BLaER1 (cell line): ENCODE results near the gene CDH4.

ENCODE experiments used
- H3K27ac ChIP-seq: shearing (Covaris generic); formaldehyde crosslinking; 2 replicates; pipeline ENCODE4 v1.8.1; 2022
- H3K27me3 ChIP-seq: shearing (Covaris generic); formaldehyde crosslinking; 2 replicates; pipeline ENCODE4 v1.8.1; 2022
- H3K36me3 ChIP-seq: shearing (Covaris generic); formaldehyde crosslinking; 2 replicates; pipeline ENCODE4 v1.8.1; 2022
- H3K4me1 ChIP-seq: shearing (Covaris generic); formaldehyde crosslinking; 2 replicates; pipeline ENCODE4 v1.8.1; 2022
- H3K4me2 ChIP-seq: shearing (Covaris generic); formaldehyde crosslinking; 2 replicates; pipeline ENCODE4 v1.8.1; 2022
- H3K4me3 ChIP-seq: shearing (Covaris generic); formaldehyde crosslinking; 2 replicates; pipeline ENCODE4 v1.8.1; 2022
- H3K9ac ChIP-seq: shearing (Covaris generic); formaldehyde crosslinking; 2 replicates; pipeline ENCODE4 v1.8.1; 2022
- H3K9me3 ChIP-seq: shearing (Covaris generic); formaldehyde crosslinking; 2 replicates; pipeline ENCODE4 v1.8.1; 2022
- H4K20me1 ChIP-seq: shearing (Covaris generic); formaldehyde crosslinking; 2 replicates; pipeline ENCODE4 v1.8.1; 2022
- Cebpa-rat ChIP-seq: shearing (Covaris generic); IDR thresholded peaks from 2 replicates; pipeline ENCODE4 v1.8.1; 2022

CDH4 gene

DNA sequence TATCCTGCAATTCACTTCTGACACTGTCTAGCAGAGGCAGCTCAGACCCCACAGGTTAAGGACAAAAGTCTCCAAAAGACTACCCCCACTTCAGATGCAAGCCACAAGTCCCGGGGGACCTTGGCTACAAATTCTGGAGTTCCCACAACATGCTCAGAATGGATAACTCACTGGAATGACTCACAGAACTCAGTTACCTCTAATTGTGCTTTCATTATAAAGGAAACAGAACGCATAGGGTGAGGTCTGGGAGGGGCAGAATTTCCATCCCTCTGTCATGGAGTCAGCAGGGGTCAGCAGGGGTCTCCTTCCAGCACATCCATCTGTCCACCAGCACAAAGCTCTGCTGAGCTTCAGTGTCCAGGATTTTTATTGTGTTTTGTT is 184.2 kb downstream of the CDH4 start:
- Histone ChIP-seq H3K27me3 (no peaks in the 10 kb centered on the region), H3K4me1 (peaks cover 21% of the 10 kb centered on the region), H3K36me3 (no peaks in the 10 kb centered on the region), H3K27ac (no peak overlapping the region), H4K20me1 (no peaks in the 10 kb centered on the region), H3K4me2 (no peak overlapping the region), H3K9me3 (no peaks in the 10 kb centered on the region), H3K9ac (no peak overlapping the region), H3K4me3 (no peak overlapping the region)
- TF ChIP-seq Cebpa-rat = no peak

DNA sequence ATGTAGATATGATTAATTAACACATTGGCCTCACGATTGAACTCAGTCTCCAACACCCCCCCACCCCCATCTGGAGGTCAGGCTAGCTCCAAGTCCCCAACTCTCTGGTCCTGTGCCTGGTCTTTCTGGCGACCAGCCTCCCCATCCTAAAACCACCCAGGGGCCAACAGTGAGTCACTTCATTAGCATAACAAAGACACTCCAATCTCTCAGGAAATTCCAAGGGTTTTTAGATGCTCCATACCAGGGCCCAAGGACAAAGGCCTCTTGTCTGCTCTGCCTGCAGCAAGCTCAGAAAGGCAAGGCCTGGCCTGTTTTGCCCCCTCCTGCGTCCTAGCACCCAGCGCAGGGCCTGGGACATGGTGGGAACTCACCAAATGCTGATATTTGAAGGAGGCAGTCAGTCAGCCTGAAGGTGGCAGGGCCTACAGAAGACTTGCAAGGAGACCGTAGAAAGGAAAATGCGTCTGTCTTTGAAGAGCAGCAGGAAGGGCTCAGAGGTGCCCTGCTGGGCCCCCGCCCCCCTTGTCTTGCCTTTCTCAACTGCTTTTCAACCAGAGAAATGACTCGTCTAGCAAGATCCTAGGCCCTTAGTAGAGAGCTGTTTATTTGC is 184.7 kb downstream of the CDH4 start:
- Histone ChIP-seq H3K27me3 (no peaks in the 10 kb centered on the region), H3K4me1 (peaks cover 21% of the 10 kb centered on the region), H3K9ac (no peak overlapping the region)

DNA sequence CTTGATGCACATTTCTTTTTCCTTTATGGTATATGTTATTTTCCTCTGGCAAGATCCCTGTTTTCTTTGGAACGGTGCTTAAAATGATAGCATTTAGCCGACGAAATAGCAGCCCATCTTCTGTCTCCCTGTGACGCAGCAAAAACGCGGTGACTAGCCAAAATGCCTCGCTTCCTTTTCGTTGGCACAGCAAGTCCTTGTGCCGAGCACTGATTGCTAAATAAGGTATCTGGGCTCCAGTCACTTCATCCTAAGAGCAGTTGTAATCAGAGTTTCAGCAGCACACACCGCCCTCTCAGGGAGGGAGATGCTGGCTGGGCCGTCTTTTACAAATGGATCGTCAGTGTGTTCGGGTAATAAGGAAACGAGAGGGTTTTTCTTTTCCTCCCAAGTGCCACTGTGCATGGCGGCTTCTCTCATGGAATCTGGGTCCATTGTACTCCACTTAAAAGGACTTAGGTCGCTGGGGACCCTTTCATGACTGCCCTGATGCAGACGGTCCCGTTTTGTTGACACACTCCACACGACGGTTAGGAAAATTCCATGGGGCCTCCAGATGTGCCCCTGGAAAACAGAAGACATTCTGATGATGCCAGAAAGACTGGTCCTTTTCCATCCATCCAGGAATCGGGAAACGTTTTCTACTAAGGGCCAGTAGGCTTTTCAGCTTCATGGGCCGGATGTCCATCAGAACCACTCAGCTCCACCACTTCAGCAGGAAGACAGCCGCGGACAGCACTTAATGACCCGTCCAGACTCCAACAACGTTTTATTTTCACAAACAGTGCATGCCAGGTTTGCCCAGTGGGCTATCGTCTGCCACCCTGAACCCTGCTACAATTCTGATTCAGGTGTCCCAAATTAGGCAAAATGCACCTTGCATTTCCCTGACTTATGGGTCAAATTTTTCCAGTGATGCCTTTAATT is 185.5 kb downstream of the CDH4 start:
- H3K4me3 ChIP-seq = no peak overlapping the region
- H3K9ac ChIP-seq = no peak overlapping the region
- H3K4me1 ChIP-seq = peaks cover 21% of the 10 kb centered on the region
- no peaks in the 10 kb centered on the region for H3K36me3 ChIP-seq
- no peaks in the 10 kb centered on the region for H3K9me3 ChIP-seq
- no peak overlapping the region for H3K4me2 ChIP-seq
- H3K27me3 ChIP-seq = no peaks in the 10 kb centered on the region
- H4K20me1 ChIP-seq = no peaks in the 10 kb centered on the region
- TF ChIP-seq Cebpa-rat = no peak
- no peak overlapping the region for H3K27ac ChIP-seq

More for the DNA sequence above, 184.7 kb downstream of the CDH4 start:
- no peaks in the 10 kb centered on the region for H3K9me3 ChIP-seq
- no peak overlapping the region for H3K4me2 ChIP-seq
- no peaks in the 10 kb centered on the region for H4K20me1 ChIP-seq
- no peak overlapping the region for H3K4me3 ChIP-seq
- TF ChIP-seq Cebpa-rat = no peak
- H3K36me3 ChIP-seq = no peaks in the 10 kb centered on the region
- no peak overlapping the region for H3K27ac ChIP-seq

DNA sequence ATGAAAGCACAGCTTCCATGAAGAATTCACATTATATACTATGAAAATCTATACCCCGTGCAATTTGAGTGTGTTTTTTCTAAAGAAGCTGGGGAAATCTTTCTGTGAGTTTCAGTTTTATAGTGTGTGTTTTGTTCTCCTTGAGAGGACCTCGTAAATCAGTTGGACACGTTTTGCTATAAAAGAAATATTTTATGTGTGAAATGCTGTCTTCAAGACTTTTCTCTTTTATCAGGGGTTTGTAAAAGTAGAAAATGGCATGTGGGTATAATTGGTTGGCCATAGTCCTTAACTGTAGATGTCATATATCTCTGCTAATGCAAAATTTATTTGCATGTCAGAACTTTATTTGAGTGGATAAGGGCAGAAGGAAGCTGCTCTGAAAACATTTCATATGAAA is 186.2 kb downstream of the CDH4 start:
- Histone ChIP-seq H3K4me2 (no peak overlapping the region), H3K4me3 (no peak overlapping the region), H3K36me3 (no peaks in the 10 kb centered on the region), H3K27ac (no peak overlapping the region), H3K4me1 (peaks cover 21% of the 10 kb centered on the region), H3K9me3 (no peaks in the 10 kb centered on the region), H3K9ac (no peak overlapping the region), H3K27me3 (no peaks in the 10 kb centered on the region), H4K20me1 (no peaks in the 10 kb centered on the region)
- TF ChIP-seq Cebpa-rat = no peak

DNA sequence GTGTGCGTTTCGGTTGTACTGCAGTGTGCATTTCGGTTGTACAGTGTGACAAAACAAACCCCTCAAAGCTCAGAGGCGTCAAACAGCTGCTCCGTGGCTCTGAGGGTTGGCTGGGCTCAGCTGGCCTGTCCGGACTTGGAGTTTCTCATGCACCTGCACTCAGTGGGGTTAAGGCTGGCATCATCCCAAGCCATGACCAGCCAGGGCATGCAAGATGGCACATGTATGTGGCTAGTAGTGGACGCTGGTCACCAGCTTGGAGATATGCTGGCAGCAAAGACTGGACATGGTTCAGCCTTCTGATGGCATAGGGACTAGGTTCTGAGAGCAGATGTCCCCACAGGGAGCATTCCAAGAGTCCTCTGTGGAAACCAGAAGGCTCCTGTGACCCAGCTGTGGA is 187.2 kb downstream of the CDH4 start:
- no peak for TF ChIP-seq Cebpa-rat
- no peak overlapping the region for H3K4me3 ChIP-seq
- no peak overlapping the region for H3K27ac ChIP-seq
- H3K36me3 ChIP-seq = no peaks in the 10 kb centered on the region
- no peak overlapping the region for H3K4me2 ChIP-seq
- no peaks in the 10 kb centered on the region for H3K27me3 ChIP-seq
- H3K4me1 ChIP-seq = peaks cover 20% of the 10 kb centered on the region
- H4K20me1 ChIP-seq = no peaks in the 10 kb centered on the region
- H3K9ac ChIP-seq = no peak overlapping the region
- H3K9me3 ChIP-seq = no peaks in the 10 kb centered on the region

DNA sequence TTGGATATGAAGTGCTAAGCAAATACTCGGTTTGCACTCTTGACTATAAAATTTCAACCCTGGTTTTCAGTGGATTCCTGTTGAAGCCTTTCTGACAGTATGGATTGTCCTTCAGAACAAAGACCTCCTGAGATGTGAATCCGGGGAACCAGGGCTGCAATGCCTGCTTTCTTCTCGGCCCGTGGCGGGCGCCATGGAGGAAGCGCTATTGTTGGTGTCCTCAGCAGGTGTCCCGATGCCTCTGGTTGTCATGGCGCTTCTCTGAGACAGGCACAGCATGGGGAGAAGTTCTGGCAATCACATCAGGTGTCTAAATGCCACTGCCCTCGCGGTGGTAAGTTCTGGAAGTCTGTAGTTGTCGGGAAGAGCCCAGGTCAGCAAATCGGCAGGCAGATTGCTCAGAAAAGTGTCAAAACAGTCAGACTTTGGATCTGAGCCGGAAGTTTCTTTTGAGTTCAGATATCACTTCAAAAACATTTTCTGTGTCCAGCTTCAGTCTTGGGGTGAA is 188.5 kb downstream of the CDH4 start:
- H3K36me3 ChIP-seq = no peaks in the 10 kb centered on the region
- no peak for TF ChIP-seq Cebpa-rat
- H3K27ac ChIP-seq = no peak overlapping the region
- H3K4me3 ChIP-seq = no peak overlapping the region
- peaks cover 7% of the 10 kb centered on the region for H3K4me1 ChIP-seq
- H3K9me3 ChIP-seq = no peaks in the 10 kb centered on the region
- no peak overlapping the region for H3K4me2 ChIP-seq
- H3K9ac ChIP-seq = no peak overlapping the region
- no peaks in the 10 kb centered on the region for H4K20me1 ChIP-seq
- no peaks in the 10 kb centered on the region for H3K27me3 ChIP-seq

DNA sequence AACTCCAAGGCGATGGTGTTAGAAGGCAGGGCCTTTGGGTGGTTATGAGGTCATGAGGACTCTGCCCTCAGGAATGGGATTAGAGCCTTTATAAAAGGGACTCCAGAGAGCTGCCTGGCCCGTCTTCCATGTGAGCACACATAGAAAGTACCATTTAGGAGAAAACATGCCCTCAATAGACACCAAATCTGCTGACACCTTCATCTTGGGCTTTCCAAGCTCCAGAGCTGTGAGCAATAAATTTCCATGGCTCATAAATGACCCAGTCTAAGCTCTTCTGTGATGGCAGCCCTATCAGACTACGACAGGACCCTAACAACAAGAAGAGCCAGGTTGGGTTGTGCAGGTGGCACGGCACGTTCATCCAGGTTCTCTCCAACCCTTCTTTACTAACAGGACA is 189.5 kb downstream of the CDH4 start:
- H3K27ac ChIP-seq = no peak overlapping the region
- TF ChIP-seq Cebpa-rat = no peak
- H3K36me3 ChIP-seq = no peaks in the 10 kb centered on the region
- H3K27me3 ChIP-seq = no peaks in the 10 kb centered on the region
- no peak overlapping the region for H3K4me2 ChIP-seq
- H3K4me1 ChIP-seq = no peaks in the 10 kb centered on the region; the same call in 1 of the 2 replicates
- H3K9ac ChIP-seq = no peak overlapping the region
- no peak overlapping the region for H3K4me3 ChIP-seq
- no peaks in the 10 kb centered on the region for H3K9me3 ChIP-seq
- no peaks in the 10 kb centered on the region for H4K20me1 ChIP-seq

DNA sequence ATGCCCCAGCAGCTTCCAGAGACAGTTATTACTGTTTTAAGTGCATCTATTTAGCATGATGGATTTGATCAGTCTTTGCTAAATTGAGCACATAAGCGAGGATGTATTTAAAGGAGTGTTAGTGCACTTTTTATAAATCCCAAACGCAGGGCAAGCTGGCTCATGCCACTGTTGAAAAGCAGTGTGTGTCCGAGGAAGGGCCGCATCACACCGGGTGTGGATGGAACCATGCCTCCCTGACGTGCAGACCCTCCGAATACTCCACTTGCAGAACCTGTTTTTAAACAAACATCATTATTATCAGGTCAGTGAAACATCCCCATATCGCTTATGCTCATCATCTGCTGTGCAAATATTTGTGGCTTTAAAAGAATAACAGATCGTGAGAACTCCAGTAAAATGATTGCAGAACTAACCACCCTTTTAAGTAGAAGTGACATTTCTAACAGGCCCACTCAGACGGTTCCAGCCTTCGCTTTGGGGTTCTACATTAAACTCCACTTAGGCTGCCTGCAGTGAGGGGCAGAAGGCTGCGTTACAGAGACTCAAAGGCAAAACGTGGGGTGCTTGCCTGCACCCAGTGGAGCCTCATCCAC is 190.1 kb downstream of the CDH4 start:
- Histone ChIP-seq H3K4me1 (no peaks in the 10 kb centered on the region), H3K9ac (no peak overlapping the region), H4K20me1 (no peaks in the 10 kb centered on the region), H3K9me3 (no peaks in the 10 kb centered on the region), H3K4me3 (no peak overlapping the region), H3K27me3 (no peaks in the 10 kb centered on the region), H3K27ac (no peak overlapping the region), H3K36me3 (no peaks in the 10 kb centered on the region), H3K4me2 (no peak overlapping the region)
- TF ChIP-seq Cebpa-rat = no peak

DNA sequence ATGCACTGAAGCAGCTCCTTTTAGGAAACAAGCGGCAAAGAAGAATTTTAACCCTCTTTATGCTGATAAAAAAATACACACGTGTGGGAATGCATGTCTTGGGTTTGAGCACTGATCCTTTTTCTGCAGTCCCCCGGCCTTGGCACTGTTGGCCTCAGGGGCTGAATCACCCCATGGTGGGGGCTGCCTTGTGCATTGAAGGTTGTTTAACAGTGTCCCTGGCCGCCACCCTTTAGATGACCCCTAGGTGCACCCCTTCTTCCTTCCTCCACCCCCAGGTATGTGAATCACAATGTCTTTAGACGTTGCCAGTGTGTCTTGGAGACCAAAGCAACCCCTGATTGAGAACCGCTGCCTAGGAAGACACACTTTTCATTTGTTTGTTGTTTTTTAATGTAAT is 190.7 kb downstream of the CDH4 start:
- no peak overlapping the region for H3K4me2 ChIP-seq
- no peaks in the 10 kb centered on the region for H3K36me3 ChIP-seq
- H3K4me1 ChIP-seq = no peaks in the 10 kb centered on the region
- no peaks in the 10 kb centered on the region for H3K9me3 ChIP-seq
- H3K27ac ChIP-seq = no peak overlapping the region
- H3K4me3 ChIP-seq = no peak overlapping the region
- no peak overlapping the region for H3K9ac ChIP-seq
- no peaks in the 10 kb centered on the region for H4K20me1 ChIP-seq
- H3K27me3 ChIP-seq = no peaks in the 10 kb centered on the region
- TF ChIP-seq Cebpa-rat = no peak

DNA sequence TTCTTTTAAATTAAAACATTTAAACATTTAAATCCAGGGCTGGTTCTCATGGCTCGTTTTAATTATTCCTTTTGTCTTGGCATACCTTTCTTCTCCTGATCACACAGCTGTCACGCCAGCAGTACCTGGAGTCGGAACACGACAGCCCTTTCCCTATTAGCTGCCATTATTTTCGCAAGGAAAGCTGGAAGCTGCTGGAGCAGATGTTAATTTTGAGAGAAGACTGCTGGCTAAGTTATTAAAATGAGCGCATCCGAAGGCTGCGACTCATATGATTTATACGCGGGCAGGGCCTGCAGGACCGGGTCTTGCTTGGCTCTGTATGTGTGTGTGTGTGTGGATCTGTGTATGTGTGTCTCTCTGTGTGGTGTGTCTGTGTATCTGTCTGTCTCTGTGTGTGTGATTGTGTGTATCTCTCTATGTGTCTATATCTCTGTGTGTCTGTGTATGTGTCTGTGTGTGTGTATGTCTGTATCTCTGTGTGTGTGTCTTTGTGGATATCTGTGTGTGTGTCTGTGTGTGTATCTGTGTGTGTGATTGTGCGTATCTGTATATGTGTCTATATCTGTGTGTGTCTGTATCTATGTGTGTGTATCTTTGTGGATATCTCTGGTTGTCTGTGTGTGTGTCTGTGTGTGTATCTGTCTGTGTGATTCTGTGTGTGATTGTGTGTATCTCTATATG is 191.5 kb downstream of the CDH4 start:
- Histone ChIP-seq H3K4me2 (no peak overlapping the region), H3K4me1 (no peaks in the 10 kb centered on the region), H3K9me3 (no peaks in the 10 kb centered on the region), H4K20me1 (no peaks in the 10 kb centered on the region), H3K36me3 (no peaks in the 10 kb centered on the region), H3K27ac (no peak overlapping the region), H3K4me3 (no peak overlapping the region), H3K9ac (no peak overlapping the region), H3K27me3 (no peaks in the 10 kb centered on the region)
- TF ChIP-seq Cebpa-rat = no peak
